Karpas-422 (cell line): ENCODE results near the gene AKT3. TPM values are rescaled to one million over a fixed set of nuclear protein-coding genes. Genes with fewer than 3 reads are reported as not detected.

Source experiments
- DNase-seq: peaks from one replicate; pipeline ENCODE4 v3.0.0-alpha.2; 2015
- H2AFZ ChIP-seq: fragments of 200-600 bp; sonication (generic); 2 replicates; pipeline ENCODE4 v1.6.1; 2014; ENCODE audit warnings: antibody characterized with exemption, low read length, mixed read lengths
- H3K27ac ChIP-seq: fragments of 200-600 bp; sonication (generic); 2 replicates; pipeline ENCODE4 v1.5.1; 2014; ENCODE audit warnings: mild to moderate bottlenecking, low read length, moderate library complexity
- H3K27me3 ChIP-seq: fragments of 200-600 bp; sonication (generic); 2 replicates; pipeline ENCODE4 v1.6.1; 2014; ENCODE audit warnings: low read length, mixed read lengths
- H3K36me3 ChIP-seq: fragments of 200-600 bp; sonication (generic); 2 replicates; pipeline ENCODE4 v1.6.1; 2014; ENCODE audit warnings: low read length, mixed read lengths; ENCODE audit not compliant: insufficient read depth
- H3K4me1 ChIP-seq: fragments of 200-600 bp; sonication (generic); 2 replicates; pipeline ENCODE4 v1.6.1; 2014; ENCODE audit warnings: mild to moderate bottlenecking, low read length, mixed read lengths
- H3K4me2 ChIP-seq: fragments of 200-600 bp; sonication (generic); 2 replicates; pipeline ENCODE4 v1.6.1; 2014; ENCODE audit warnings: low read length, low read depth, mild to moderate bottlenecking; ENCODE audit not compliant: poor library complexity, severe bottlenecking
- H3K4me3 ChIP-seq: fragments of 200-600 bp; sonication (generic); 2 replicates; pipeline ENCODE4 v1.5.1; 2014; ENCODE audit warnings: mild to moderate bottlenecking, antibody characterized with exemption, low read length, mixed read lengths
- H3K79me2 ChIP-seq: fragments of 200-600 bp; sonication (generic); 2 replicates; pipeline ENCODE4 v1.6.1; 2014; ENCODE audit warnings: mild to moderate bottlenecking, low read length, mixed read lengths
- H3K9ac ChIP-seq: fragments of 200-600 bp; sonication (generic); 2 replicates; pipeline ENCODE4 v1.6.0; 2014; ENCODE audit warnings: low read length
- H3K9me2 ChIP-seq: fragments of 200-600 bp; sonication (generic), shearing (Covaris generic); replicated peaks from 2 replicates; pipeline ENCODE4 v1.6.0; 2014; ENCODE audit warnings: mild to moderate bottlenecking, low read length, moderate library complexity; ENCODE audit not compliant: insufficient read depth
- H3K9me3 ChIP-seq: fragments of 300-700, 200-600 bp; sonication (generic); 2 replicates; pipeline ENCODE4 v1.6.1; 2014; ENCODE audit warnings: low read length, mixed read lengths
- H4K20me1 ChIP-seq: fragments of 200-600 bp; sonication (generic); 2 replicates; pipeline ENCODE4 v1.6.1; 2014; ENCODE audit warnings: mild to moderate bottlenecking, antibody characterized with exemption, low read length, low read depth; ENCODE audit not compliant: insufficient read depth
- total RNA-seq: library from RNA; depleted of rRNA; stranded (reverse); fragments of >200 nt; shearing (Covaris generic); gene quantifications from 2 replicates; pipeline ENCODE4 v1.2.3, GENCODE V29; 2014; ENCODE audit warnings: low replicate concordance

AKT3 gene
- total RNA-seq, 1 experiment from 2014 or later, result 0.11 TPM

DNA sequence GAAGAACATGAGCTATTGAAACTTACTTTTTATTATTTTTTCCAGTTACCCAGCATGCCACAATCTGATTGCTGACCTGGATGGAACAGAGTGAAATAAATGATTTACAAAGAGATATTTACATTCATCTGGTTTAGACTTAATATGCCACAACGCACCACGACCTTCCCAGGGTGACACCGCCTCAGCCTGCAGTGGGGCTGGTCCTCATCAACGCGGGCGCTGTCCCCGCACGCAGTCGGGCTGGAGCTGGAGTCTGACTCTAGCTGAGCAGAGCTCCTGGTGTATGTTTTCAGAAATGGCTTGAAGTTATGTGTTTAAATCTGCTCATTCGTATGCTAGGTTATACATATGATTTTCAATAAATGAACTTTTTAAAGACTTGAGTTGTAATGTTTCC is 350.3 kb downstream of the AKT3 start:
- Histone ChIP-seq H3K27me3 (no peaks in the 10 kb centered on the region), H2AFZ (no peak overlapping the region), H3K4me2 (no peak overlapping the region), H3K36me3 (no peaks in the 10 kb centered on the region), H3K9me2 (no peaks in the 10 kb centered on the region), H3K9me3 (no peaks in the 10 kb centered on the region), H3K4me3 (no peak overlapping the region), H4K20me1 (no peaks in the 10 kb centered on the region), H3K79me2 (no peaks in the 10 kb centered on the region), H3K4me1 (no peaks in the 10 kb centered on the region), H3K9ac (no peak overlapping the region), H3K27ac (no peak overlapping the region)
- no peak for DNase-seq

DNA sequence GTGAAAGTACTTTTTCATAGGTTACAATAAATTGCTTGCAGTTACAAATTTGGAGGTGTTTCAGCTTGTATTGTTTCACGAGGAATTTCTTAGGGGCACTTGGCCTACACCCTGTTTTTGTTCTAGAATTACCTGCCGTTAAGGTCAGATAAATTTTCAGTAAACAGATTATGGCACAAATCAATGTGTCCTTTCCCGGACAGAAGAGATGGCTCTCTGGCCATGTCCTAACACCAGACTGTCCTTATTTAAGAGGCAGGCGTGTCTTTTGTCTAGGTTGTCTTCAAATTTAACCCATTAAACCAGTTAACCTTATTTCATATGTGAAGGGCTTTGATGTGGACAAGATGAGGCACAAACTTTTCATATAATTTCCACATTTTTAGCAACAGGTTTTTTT is 350.8 kb downstream of the AKT3 start:
- H3K27ac ChIP-seq, result no peak overlapping the region
- no peak overlapping the region for H2AFZ ChIP-seq
- no peak for DNase-seq

DNA sequence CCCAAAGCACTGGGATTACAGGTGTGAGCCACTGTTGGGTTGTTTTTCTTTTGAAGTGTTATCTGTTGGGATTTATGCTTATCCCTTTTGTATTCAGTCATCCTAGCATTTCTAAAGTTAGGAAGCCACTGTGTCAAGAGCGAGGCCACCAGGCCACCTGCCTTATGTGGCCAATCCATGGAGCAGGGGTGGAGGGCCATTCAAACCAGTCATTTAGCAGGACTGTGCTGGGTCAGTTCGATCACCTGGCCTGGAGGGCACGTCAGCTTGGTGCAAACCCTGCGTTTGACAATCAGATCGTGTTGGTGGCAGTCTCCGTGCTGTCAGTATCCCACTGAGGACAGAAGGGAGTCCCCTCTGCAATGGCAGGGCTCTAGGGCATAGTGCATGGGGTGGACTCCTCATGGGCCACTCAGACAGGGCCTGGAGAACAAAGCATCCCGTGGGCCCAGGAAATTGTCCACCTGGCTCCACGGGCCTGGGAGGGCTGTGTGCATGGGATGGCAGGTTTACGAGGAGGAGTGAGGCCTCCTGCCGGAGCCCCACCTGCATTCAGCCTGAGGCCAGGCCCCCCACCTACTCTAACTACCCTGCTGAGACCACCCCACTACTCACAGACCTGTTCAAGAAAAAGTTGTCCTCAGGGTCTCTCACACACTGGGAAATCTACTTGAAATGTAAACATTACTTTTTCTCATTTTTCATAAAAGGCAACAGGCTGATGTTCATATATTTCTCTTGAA is 351.9 kb downstream of the AKT3 start:
- H3K36me3 ChIP-seq, result no peaks in the 10 kb centered on the region
- no peak overlapping the region for H3K4me2 ChIP-seq
- no peaks in the 10 kb centered on the region for H3K9me2 ChIP-seq
- H3K9me3 ChIP-seq, result no peaks in the 10 kb centered on the region
- H3K27ac ChIP-seq, result no peak overlapping the region
- H3K9ac ChIP-seq, result no peak overlapping the region
- H3K27me3 ChIP-seq, result no peaks in the 10 kb centered on the region
- no peak overlapping the region for H2AFZ ChIP-seq
- no peaks in the 10 kb centered on the region for H3K79me2 ChIP-seq
- no peak for DNase-seq
- no peaks in the 10 kb centered on the region for H3K4me1 ChIP-seq
- no peak overlapping the region for H3K4me3 ChIP-seq
- H4K20me1 ChIP-seq, result no peaks in the 10 kb centered on the region

More for the DNA sequence above, 350.8 kb downstream of the AKT3 start:
- Histone ChIP-seq H3K9me2 (no peaks in the 10 kb centered on the region), H4K20me1 (no peaks in the 10 kb centered on the region), H3K4me3 (no peak overlapping the region), H3K36me3 (no peaks in the 10 kb centered on the region), H3K9me3 (no peaks in the 10 kb centered on the region), H3K4me2 (no peak overlapping the region), H3K9ac (no peak overlapping the region), H3K27me3 (no peaks in the 10 kb centered on the region), H3K4me1 (no peaks in the 10 kb centered on the region), H3K79me2 (no peaks in the 10 kb centered on the region)

DNA sequence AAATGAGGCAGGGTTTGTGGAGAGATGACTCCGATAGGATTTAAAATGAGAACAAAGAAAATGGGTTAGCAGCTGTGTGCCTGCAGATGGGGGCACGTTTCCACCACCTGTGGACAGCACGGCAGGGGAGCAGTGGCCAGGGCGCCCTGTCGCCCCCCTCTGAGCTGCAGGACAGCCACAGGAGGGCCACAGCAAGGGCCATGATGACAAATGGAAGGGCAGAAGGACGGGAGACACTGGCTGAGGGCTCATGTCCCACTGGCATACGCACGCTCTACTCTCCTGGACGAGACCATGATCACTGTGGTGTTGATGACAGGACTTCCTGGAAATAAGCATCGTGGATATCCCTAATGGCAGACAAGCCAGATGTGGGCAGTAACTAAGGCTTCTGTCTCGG is 353.2 kb downstream of the AKT3 start:
- Histone ChIP-seq H3K36me3 (no peaks in the 10 kb centered on the region), H3K9me2 (no peaks in the 10 kb centered on the region), H3K27me3 (no peaks in the 10 kb centered on the region), H3K4me2 (no peak overlapping the region), H3K79me2 (no peaks in the 10 kb centered on the region), H2AFZ (no peak overlapping the region), H3K4me1 (no peaks in the 10 kb centered on the region), H3K4me3 (no peak overlapping the region), H4K20me1 (no peaks in the 10 kb centered on the region), H3K27ac (no peak overlapping the region), H3K9me3 (no peaks in the 10 kb centered on the region), H3K9ac (no peak overlapping the region)
- DNase-seq, result no peak

DNA sequence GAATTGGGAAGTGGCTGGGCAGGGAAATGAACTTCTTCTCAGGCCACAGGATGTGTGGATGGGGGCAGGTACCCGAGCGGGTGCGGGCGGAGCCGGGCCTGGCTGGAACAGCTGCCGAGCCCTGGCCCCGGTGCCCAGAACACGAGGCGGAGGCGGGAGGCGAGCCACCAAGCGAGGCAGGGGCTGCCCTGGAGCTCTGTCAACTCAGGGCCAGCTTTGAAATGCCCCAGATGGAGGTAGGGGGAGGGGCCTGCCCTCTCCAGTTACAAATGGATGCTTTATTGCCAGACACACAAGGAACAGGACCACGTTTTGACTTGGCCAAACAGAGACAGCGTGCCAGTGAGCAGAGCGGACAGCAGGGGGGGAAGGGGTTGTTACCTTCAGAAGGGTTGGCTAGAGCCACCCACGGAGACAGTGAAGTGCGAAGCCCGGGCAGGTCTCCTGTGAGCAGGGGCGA is 353.8 kb downstream of the AKT3 start:
- Histone ChIP-seq H3K4me2 (no peak overlapping the region), H2AFZ (no peak overlapping the region), H4K20me1 (no peaks in the 10 kb centered on the region), H3K79me2 (no peaks in the 10 kb centered on the region), H3K36me3 (no peaks in the 10 kb centered on the region), H3K9ac (no peak overlapping the region), H3K9me2 (no peaks in the 10 kb centered on the region), H3K4me3 (no peak overlapping the region), H3K27me3 (no peaks in the 10 kb centered on the region), H3K9me3 (no peaks in the 10 kb centered on the region), H3K27ac (no peak overlapping the region), H3K4me1 (no peaks in the 10 kb centered on the region)
- no peak for DNase-seq

DNA sequence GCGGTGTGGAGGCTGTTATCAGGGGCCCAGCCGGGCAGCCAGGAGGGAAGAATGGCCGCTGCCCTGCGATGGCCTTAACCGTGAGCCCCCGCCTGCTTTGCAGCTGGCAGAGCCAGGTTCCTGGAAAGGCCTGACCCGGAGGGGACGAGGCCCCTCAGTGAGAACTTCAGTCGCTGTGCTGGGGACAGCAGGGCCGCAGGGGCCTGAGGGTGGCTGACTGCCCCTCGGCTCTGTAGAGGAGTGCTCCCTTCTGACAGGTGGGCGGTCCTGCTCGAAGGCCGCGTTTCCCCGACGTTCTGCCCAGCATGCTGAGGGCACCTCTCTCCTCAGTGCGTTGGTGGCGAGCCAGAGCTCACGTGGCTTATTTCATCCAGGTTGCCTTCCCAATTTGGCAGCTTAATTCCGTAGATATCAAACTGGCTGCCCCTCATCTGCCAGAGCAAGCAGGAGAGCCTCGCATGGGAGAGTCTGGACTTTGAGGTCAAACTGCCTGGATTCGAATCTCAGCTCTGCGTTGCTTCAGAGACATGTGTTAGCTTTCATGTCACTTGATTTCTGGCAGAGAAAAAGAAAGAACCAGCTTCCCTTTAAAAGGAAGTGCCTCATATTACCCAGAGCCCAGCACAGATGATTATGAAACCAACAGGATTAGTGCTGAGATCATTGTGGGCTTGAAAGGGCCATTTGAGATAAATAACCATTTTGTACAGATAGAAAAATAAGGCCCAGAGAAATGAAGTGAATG is 354.4 kb downstream of the AKT3 start:
- Histone ChIP-seq H3K27ac (no peak overlapping the region), H3K4me1 (no peaks in the 10 kb centered on the region), H3K9me2 (no peaks in the 10 kb centered on the region), H3K9me3 (no peaks in the 10 kb centered on the region), H3K36me3 (no peaks in the 10 kb centered on the region), H4K20me1 (no peaks in the 10 kb centered on the region), H3K4me2 (no peak overlapping the region), H3K79me2 (no peaks in the 10 kb centered on the region), H2AFZ (no peak overlapping the region), H3K27me3 (no peaks in the 10 kb centered on the region), H3K9ac (no peak overlapping the region), H3K4me3 (no peak overlapping the region)
- no peak for DNase-seq

DNA sequence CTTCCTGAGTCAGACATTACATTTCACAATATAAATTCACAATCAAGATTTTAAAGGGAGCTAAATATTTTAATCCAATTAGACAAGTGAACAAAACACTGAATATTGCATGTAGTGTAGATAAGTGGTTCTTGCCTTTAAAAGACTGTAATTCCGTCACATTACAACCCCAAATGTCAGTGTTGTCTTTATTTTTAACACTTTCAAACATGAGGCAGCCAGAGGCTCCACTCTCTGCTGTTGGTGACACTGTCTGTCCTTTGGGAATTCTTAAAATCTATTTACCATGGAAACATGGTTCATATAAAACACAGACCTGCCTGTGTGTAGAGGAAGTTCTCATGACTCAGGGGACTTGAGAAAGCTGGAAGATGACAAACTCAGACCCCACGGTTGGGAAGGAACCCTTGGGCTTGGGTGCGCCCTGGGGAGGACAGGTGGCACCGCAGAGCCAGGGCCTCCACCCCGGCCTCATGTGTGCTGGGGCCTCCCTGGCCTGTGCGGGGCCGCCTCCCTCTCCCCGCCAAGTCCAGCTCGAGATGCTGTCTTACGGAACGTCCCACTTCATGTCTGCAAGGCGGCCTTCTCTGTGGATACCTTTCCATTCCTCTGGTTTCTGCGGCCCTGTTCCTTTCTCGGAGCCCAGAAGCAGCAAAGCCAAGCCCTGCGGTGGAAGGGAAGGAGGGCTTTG is 355.2 kb downstream of the AKT3 start:
- Histone ChIP-seq H3K9ac (no peak overlapping the region), H3K27ac (no peak overlapping the region), H3K79me2 (no peaks in the 10 kb centered on the region), H4K20me1 (no peaks in the 10 kb centered on the region), H3K4me3 (no peak overlapping the region), H3K9me3 (no peaks in the 10 kb centered on the region), H3K36me3 (no peaks in the 10 kb centered on the region), H3K9me2 (no peaks in the 10 kb centered on the region), H3K4me1 (no peaks in the 10 kb centered on the region), H2AFZ (no peak overlapping the region), H3K27me3 (no peaks in the 10 kb centered on the region), H3K4me2 (no peak overlapping the region)
- DNase-seq, result no peak
